Keratinocyte (primary cell): ENCODE measurements around the gene MYO19. TPM values are rescaled to one million over a fixed set of nuclear protein-coding genes. Genes with fewer than 3 reads are reported as not detected.

Source experiments
- DNase-seq: peaks from one replicate; pipeline ENCODE4 v3.0.0-alpha.2; 2011; ENCODE audit warnings: low read depth, missing footprints, low spot score
- FAIRE-seq: peaks from 2 replicates; lab custom pipeline; 2011; peaks lifted over from hg19 to GRCh38; lab: Jason Lieb, UNC
- H2AFZ ChIP-seq: 2 replicates; pipeline ENCODE4 v1.6.0; 2012; ENCODE audit warnings: low read length, control low read depth, inconsistent platforms; ENCODE audit not compliant: control insufficient read depth
- H3K27ac ChIP-seq: 2 replicates; pipeline ENCODE4 v1.5.1; 2011; ENCODE audit warnings: low read length; ENCODE audit not compliant: control insufficient read depth, insufficient read depth
- H3K27me3 ChIP-seq: 3 replicates; pipeline ENCODE4 v1.6.0; 2011; ENCODE audit warnings: low read length; ENCODE audit not compliant: control insufficient read depth, insufficient read depth; ENCODE audit errors: extremely low read depth
- H3K36me3 ChIP-seq, 2 experiments: 2 replicates in 1 of 2; 3 replicates in 1 of 2; pipeline ENCODE4 v1.5.1; 2011; ENCODE audit warnings: low read length in 2 of 2, mild to moderate bottlenecking in 1 of 2; ENCODE audit not compliant: control insufficient read depth in 2 of 2, insufficient read depth in 2 of 2; ENCODE audit errors: extremely low read depth in 1 of 2
- H3K4me1 ChIP-seq: 3 replicates; pipeline ENCODE4 v1.5.1; 2011; ENCODE audit warnings: low read length; ENCODE audit not compliant: control insufficient read depth, insufficient read depth; ENCODE audit errors: extremely low read depth
- H3K4me2 ChIP-seq: 3 replicates; pipeline ENCODE4 v1.6.0; 2011; ENCODE audit warnings: low read depth, low read length; ENCODE audit not compliant: control insufficient read depth, insufficient read depth; ENCODE audit errors: extremely low read depth
- H3K4me3 ChIP-seq, 3 experiments: fragments of 200-600 bp in 1 of 3; sonication (generic) in 1 of 3; 2 replicates in 2 of 3; 3 replicates in 1 of 3; pipeline ENCODE4 v1.5.1; 2011 to 2016; ENCODE audit warnings: low read length in 3 of 3, mild to moderate bottlenecking in 3 of 3, control low read depth in 2 of 3, inconsistent platforms in 1 of 3, low read depth in 1 of 3, mixed read lengths in 1 of 3, mixed run types in 1 of 3, moderate library complexity in 1 of 3; ENCODE audit not compliant: control insufficient read depth in 2 of 3, insufficient read depth in 2 of 3; ENCODE audit errors: extremely low read depth in 1 of 3
- H3K79me2 ChIP-seq: 2 replicates; pipeline ENCODE4 v1.6.0; 2012; ENCODE audit warnings: low read length; ENCODE audit not compliant: control insufficient read depth, insufficient read depth
- H3K9ac ChIP-seq: 3 replicates; pipeline ENCODE4 v1.6.0; 2011; ENCODE audit warnings: low read length; ENCODE audit not compliant: control insufficient read depth, insufficient read depth; ENCODE audit errors: extremely low read depth
- H3K9me1 ChIP-seq: 3 replicates; pipeline ENCODE4 v1.6.0; 2011; ENCODE audit warnings: low read length; ENCODE audit not compliant: control insufficient read depth, insufficient read depth; ENCODE audit errors: extremely low read depth
- H3K9me3 ChIP-seq: 2 replicates; pipeline ENCODE4 v1.5.1; 2012; ENCODE audit warnings: low read depth, low read length; ENCODE audit not compliant: control insufficient read depth
- H4K20me1 ChIP-seq: 3 replicates; pipeline ENCODE4 v1.6.0; 2011; ENCODE audit warnings: low read length; ENCODE audit not compliant: control insufficient read depth, insufficient read depth; ENCODE audit errors: extremely low read depth
- EZH2 ChIP-seq: IDR thresholded peaks from one replicate; pipeline ENCODE4 v1.6.1; 2012; ENCODE audit warnings: inconsistent platforms, mild to moderate bottlenecking, low read length, moderate library complexity
- dilution Hi-C: fragments of 300-500 bp; cut with MboI; formaldehyde crosslinking; loops from one replicate; pipeline ENCODE4 v1.7.0; 2020; ENCODE audit warnings: low sequenced_read_pairs; ENCODE audit not compliant: extremely low pct_ligation_motif_present
- polyA plus RNA-seq, 5 experiments: library from polyadenylated mRNA; depleted of rRNA in 3 of 5; stranded (reverse) in 3 of 5; stranded (forward) in 1 of 5; unstranded in 1 of 5; fragments of >200 nt; gene quantifications; 1 replicate in 1 of 5; 2 replicates in 3 of 5; 3 replicates in 1 of 5; pipeline versions ENCODE4 v1.2.1 to v1.2.3, GENCODE V29; 2011 to 2012; ENCODE audit warnings: missing spikeins in 2 of 5, low read depth in 1 of 5, low replicate concordance in 1 of 5
- TF ChIP-seq, protein P1 (sequence below), 3 experiments: IDR thresholded peaks in 1 of 3; conservative IDR thresholded peaks in 1 of 3; optimal IDR thresholded peaks in 1 of 3; 2 replicates in 2 of 3; 3 replicates in 1 of 3; pipeline versions ENCODE3 to v1.5.1; 2011; ENCODE audit warnings: low read length in 3 of 3, mild to moderate bottlenecking in 3 of 3, moderate library complexity in 2 of 3, control low read depth in 1 of 3, inconsistent platforms in 1 of 3; ENCODE audit not compliant: insufficient read depth in 2 of 3; ENCODE audit errors: extremely low read depth in 1 of 3

MYO19 gene
- polyA plus RNA-seq, 1 donor (not counting 4 experiments of a cell fraction or from before 2014, with no cell fraction given): 47.9 TPM

DNA sequence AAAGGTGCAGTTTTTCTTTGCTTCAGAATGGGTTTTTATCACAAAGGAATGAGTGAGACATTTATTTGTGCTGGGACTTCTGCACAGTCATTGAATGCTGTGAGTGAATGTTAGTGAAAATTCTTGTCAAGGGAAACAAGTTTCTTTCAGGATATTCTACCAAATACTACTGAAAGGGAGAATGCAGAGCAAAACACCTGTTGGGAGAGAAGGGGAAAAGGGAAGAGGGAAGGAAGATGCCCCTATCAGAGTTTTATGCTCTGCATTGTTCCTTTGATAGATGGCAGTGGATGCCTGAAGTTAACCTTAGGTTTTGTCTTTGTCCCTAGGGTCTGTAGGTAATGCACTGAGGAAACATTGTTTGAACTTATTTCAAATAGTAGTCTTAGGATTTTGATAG, 13.1 kb upstream of the MYO19 start:
- peaks cover 9% of the 10 kb centered on the region for H4K20me1 ChIP-seq
- H3K27me3 ChIP-seq: no peaks in the 10 kb centered on the region
- dilution Hi-C loops: no loop called here
- H3K4me3 ChIP-seq: peak overlapping the region; percentile 8 to 92 (median 86)
- H3K9me1 ChIP-seq: no peaks in the 10 kb centered on the region
- no peaks in the 10 kb centered on the region for H3K9me3 ChIP-seq
- peaks cover 88% of the 10 kb centered on the region for H3K79me2 ChIP-seq
- H2AFZ ChIP-seq: no peak overlapping the region
- peak overlapping the region; percentile 37 for H3K9ac ChIP-seq
- no peak for TF ChIP-seq EZH2
- TF ChIP-seq, protein P1, sequence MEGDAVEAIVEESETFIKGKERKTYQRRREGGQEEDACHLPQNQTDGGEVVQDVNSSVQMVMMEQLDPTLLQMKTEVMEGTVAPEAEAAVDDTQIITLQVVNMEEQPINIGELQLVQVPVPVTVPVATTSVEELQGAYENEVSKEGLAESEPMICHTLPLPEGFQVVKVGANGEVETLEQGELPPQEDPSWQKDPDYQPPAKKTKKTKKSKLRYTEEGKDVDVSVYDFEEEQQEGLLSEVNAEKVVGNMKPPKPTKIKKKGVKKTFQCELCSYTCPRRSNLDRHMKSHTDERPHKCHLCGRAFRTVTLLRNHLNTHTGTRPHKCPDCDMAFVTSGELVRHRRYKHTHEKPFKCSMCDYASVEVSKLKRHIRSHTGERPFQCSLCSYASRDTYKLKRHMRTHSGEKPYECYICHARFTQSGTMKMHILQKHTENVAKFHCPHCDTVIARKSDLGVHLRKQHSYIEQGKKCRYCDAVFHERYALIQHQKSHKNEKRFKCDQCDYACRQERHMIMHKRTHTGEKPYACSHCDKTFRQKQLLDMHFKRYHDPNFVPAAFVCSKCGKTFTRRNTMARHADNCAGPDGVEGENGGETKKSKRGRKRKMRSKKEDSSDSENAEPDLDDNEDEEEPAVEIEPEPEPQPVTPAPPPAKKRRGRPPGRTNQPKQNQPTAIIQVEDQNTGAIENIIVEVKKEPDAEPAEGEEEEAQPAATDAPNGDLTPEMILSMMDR (optimal IDR thresholded peaks at IDR 0.05 in 1 of 3, IDR thresholded peaks at IDR 0.05 in 1 of 3, conservative IDR thresholded peaks at IDR 0.05 in 1 of 3; ENCODE audit: extremely low read depth in 1 of 3, insufficient read depth in 2 of 3, low read length in 3 of 3): no peak
- peaks cover 21% of the 10 kb centered on the region for H3K4me1 ChIP-seq
- no peak for FAIRE-seq
- peaks cover 3 to 6% of the 10 kb centered on the region in 2 experiments for H3K36me3 ChIP-seq
- no peak for DNase-seq
- H3K4me2 ChIP-seq: peak overlapping the region; percentile 91
- no peak overlapping the region for H3K27ac ChIP-seq

DNA sequence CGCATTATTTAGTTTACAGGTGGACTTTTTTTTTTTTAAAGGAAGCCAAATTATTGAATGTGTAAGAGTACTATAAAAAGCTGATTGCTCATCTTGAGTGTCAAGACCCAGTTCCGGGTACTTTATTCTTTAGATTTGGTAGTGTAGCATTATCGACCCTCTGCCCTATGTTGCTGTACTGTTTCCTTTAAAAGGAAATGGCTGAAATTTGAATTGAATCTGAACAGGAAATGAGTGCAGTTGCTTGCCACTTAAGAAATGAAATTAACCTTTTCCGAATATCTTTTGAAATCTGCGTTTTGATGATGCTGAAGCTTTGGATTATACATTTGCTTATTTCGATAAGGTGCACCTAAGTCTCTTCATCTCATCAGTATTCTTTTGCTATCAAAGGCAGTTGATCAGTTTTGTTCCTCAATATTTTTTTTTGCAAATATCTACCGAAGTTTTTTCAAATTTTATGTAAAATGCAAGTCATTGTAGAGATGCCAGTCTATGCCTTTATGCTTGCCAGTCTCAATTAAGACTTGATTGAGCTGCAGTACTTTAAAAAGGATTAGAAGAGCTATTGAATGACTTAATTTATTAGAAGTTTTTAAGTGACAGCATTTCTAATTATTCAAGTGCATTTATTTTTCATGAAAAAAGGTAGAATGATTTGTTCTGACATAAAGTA, 11.9 kb upstream of the MYO19 start:
- Histone ChIP-seq H3K36me3 (peaks cover 3 to 6% of the 10 kb centered on the region in 2 experiments), H4K20me1 (peaks cover 9% of the 10 kb centered on the region), H3K4me3 (peak overlapping the region; percentile 86 to 98 (median 92)), H3K27ac (peak overlapping the region; percentile 89), H3K9me1 (no peaks in the 10 kb centered on the region), H2AFZ (no peak overlapping the region), H3K9me3 (no peaks in the 10 kb centered on the region), H3K4me2 (peak overlapping the region; percentile 91), H3K9ac (peak overlapping the region; percentile 93), H3K4me1 (peaks cover 21% of the 10 kb centered on the region), H3K27me3 (no peaks in the 10 kb centered on the region), H3K79me2 (peaks cover 83% of the 10 kb centered on the region)
- no peak for FAIRE-seq
- TF ChIP-seq EZH2: no peak
- no peak for DNase-seq
- dilution Hi-C loops: no loop called here
